B cell (primary cell): Measurements from ENCODE around the gene GATA6. TPM values are rescaled to one million over a fixed set of nuclear protein-coding genes. Genes with fewer than 3 reads are reported as not detected.

Source experiments
- ATAC-seq: fragments of 200-7000 bp; cut with Tn5 transposase; one replicate; pipeline ENCODE4 v1.10.0; 2021; ENCODE audit warnings: low read depth, mild to moderate bottlenecking, moderate number of reproducible peaks, moderate library complexity
- CTCF ChIA-PET: fragments of 350-600 bp; sonication (Branson Sonifier 250); formaldehyde crosslinking; loops from one replicate; lab custom pipeline; 2021; ENCODE audit warnings: antibody characterized with exemption, inconsistent platforms; lab: Charles Lee
- POLR2A ChIA-PET: fragments of 350-600 bp; sonication (Branson Sonifier 250); formaldehyde crosslinking; loops from one replicate; lab custom pipeline; 2021; ENCODE audit warnings: antibody characterized with exemption; lab: Charles Lee
- DNase-seq: peaks from one replicate; pipeline ENCODE4 v3.0.0; 2013
- H2AFZ ChIP-seq: 2 replicates; pipeline ENCODE4 v1.6.1; 2012; ENCODE audit warnings: mild to moderate bottlenecking, low read depth, low read length; ENCODE audit not compliant: insufficient read depth, poor library complexity, severe bottlenecking
- H3K27ac ChIP-seq, 2 donors: 1 replicate in 1 of 2; 2 replicates in 1 of 2; pipeline ENCODE4 v1.5.1; 2012 to 2013; ENCODE audit warnings: low read length in 2 of 2, mild to moderate bottlenecking in 2 of 2, moderate library complexity in 1 of 2
- H3K27me3 ChIP-seq, 4 experiments: fragments of 200-600 bp in 1 of 4; sonication (generic) in 1 of 4; replicated peaks in 1 of 4; 1 replicate in 2 of 4; 2 replicates in 2 of 4; pipeline versions ENCODE4 v1.6.1 to v1.7.0; 2013 to 2016; ENCODE audit warnings: low read length in 3 of 4, mild to moderate bottlenecking in 2 of 4, mixed read lengths in 1 of 4, moderate library complexity in 1 of 4; ENCODE audit not compliant: insufficient read depth in 4 of 4, control insufficient read depth in 3 of 4; ENCODE audit errors: control extremely low read depth in 1 of 4
- H3K36me3 ChIP-seq, 2 experiments: replicated peaks in 1 of 2; 1 replicate in 1 of 2; 2 replicates in 1 of 2; pipeline versions ENCODE4 v1.6.1 to v1.7.1; 2013; ENCODE audit warnings: low read length in 1 of 2; ENCODE audit not compliant: insufficient read depth in 2 of 2, control insufficient read depth in 1 of 2; ENCODE audit errors: control extremely low read depth in 1 of 2, extremely low read depth in 1 of 2
- H3K4me1 ChIP-seq, 2 donors: fragments of 200-600 bp in 1 of 2; sonication (generic) in 1 of 2; 1 replicate in 1 of 2; 2 replicates in 1 of 2; pipeline versions ENCODE4 v1.5.1 to v1.6.1; 2013 to 2017; ENCODE audit warnings: low read length in 2 of 2; ENCODE audit not compliant: control insufficient read depth in 2 of 2, insufficient read depth in 2 of 2
- H3K4me2 ChIP-seq: replicated peaks from 2 replicates; pipeline ENCODE3; 2012; ENCODE audit warnings: mild to moderate bottlenecking, low read depth, low read length; ENCODE audit not compliant: poor library complexity, severe bottlenecking
- H3K4me3 ChIP-seq, 5 experiments: fragments of 200-600 bp in 1 of 5; sonication (generic) in 1 of 5; 1 replicate in 3 of 5; 2 replicates in 2 of 5; pipeline versions ENCODE4 v1.5.1 to v1.7.0; 2011 to 2016; ENCODE audit warnings: low read length in 4 of 5, mild to moderate bottlenecking in 4 of 5, low read depth in 2 of 5, control low read depth in 1 of 5, moderate library complexity in 1 of 5; ENCODE audit not compliant: insufficient read depth in 1 of 5; ENCODE audit errors: control extremely low read depth in 1 of 5, extremely low read depth in 1 of 5
- H3K79me2 ChIP-seq: fragments of 200-600 bp; sonication (generic); one replicate; pipeline ENCODE4 v1.6.0; 2016; ENCODE audit warnings: low read length; ENCODE audit not compliant: control insufficient read depth, insufficient read depth
- H3K9ac ChIP-seq: fragments of 200-600 bp; sonication (generic); 2 replicates; pipeline ENCODE4 v1.6.1; 2017; ENCODE audit warnings: mild to moderate bottlenecking, low read length, moderate library complexity
- H3K9me3 ChIP-seq, 3 donors: one replicate each; pipeline versions ENCODE4 v1.6.1 to v1.7.1; 2013; ENCODE audit warnings: low read length in 2 of 3; ENCODE audit not compliant: control insufficient read depth in 2 of 3, insufficient read depth in 1 of 3; ENCODE audit errors: control extremely low read depth in 1 of 3
- H4K20me1 ChIP-seq: 2 replicates; pipeline ENCODE4 v1.6.0; 2012; ENCODE audit warnings: mild to moderate bottlenecking, low read length; ENCODE audit not compliant: insufficient read depth, control insufficient read depth, poor library complexity, severe bottlenecking
- H3K27ac Mint-ChIP-seq: one replicate; pipeline ENCODE4 v1.8.0; 2021; ENCODE audit warnings: mixed read lengths
- H3K27me3 Mint-ChIP-seq: one replicate; pipeline ENCODE4 v1.8.0; 2021; ENCODE audit warnings: mixed read lengths
- H3K4me1 Mint-ChIP-seq: one replicate; pipeline ENCODE4 v1.8.0; 2021; ENCODE audit warnings: mixed read lengths
- H3K4me3 Mint-ChIP-seq: one replicate; pipeline ENCODE4 v1.8.0; 2021; ENCODE audit warnings: mixed read lengths
- H3K9me3 Mint-ChIP-seq: one replicate; pipeline ENCODE4 v1.8.0; 2022; ENCODE audit warnings: mixed read lengths; ENCODE audit not compliant: insufficient read depth
- EZH2 ChIP-seq: IDR thresholded peaks from 2 replicates; pipeline ENCODE4 v1.6.1; 2012; ENCODE audit warnings: borderline replicate concordance, low read depth, mild to moderate bottlenecking, moderate library complexity, low read length; ENCODE audit not compliant: insufficient read depth, poor library complexity, severe bottlenecking
- WGBS: methylation state at CpG from one replicate; pipeline ENCODE4 v1.1.5; 2013; ENCODE audit warnings: missing lambda C conversion rate; ENCODE audit not compliant: insufficient coverage; 5-methylcytosine and 5-hydroxymethylcytosine counted together
- intact Hi-C: fragments of 100-400 bp; cut with micrococcal nuclease; formaldehyde crosslinking; loops from one replicate; pipeline ENCODE4 v1.10.0; 2022
- polyA plus RNA-seq: library from polyadenylated mRNA; depleted of rRNA; stranded (reverse); fragments of >200 nt; gene quantifications from 2 replicates; pipeline ENCODE4 v1.2.3, GENCODE V29; 2012
- total RNA-seq, 2 donors: library from RNA; stranded (reverse); fragments of 120-200 nt in 1 of 2; gene quantifications; 1 replicate in 1 of 2; 2 replicates in 1 of 2; pipeline versions ENCODE4 v1.2.3 to v1.2.4, GENCODE V29; 2013 to 2022
- TF ChIP-seq, protein P1 (sequence below): fragments of 200-600 bp; IDR thresholded peaks from one replicate; pipeline ENCODE4 v1.8.0; 2022; ENCODE audit warnings: antibody characterized with exemption, mild to moderate bottlenecking

GATA6 gene
- total and polyA plus RNA-seq, 2 donors (not counting 1 experiment from before 2014, with no cell fraction given) = not detected

DNA sequence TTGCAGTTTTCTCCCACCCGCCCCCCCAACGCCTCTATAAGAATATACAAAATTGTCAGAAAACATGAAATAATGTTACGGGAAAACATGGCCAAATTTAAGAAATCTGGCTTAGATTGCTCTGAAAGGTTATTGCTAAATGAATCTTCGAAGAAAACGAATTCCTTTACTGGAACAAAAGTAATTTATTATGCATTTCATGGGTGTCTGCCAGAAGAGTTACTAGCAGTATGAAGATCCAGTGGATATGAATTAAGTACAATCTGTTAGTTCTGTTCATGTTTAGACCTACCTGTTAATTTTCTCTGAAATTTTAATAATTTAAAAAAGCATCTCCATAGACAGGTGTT is 21.9 kb downstream of the GATA6 start:
- Mint-ChIP-seq H3K9me3 (no peaks in the 10 kb centered on the region), H3K4me3 (no peak overlapping the region), H3K27me3 (peaks cover 12% of the 10 kb centered on the region), H3K4me1 (peaks cover 2% of the 10 kb centered on the region), H3K27ac (no peak overlapping the region)
- H3K4me3 ChIP-seq = no peak overlapping the region
- H3K4me2 ChIP-seq = no peak overlapping the region
- H4K20me1 ChIP-seq = no peaks in the 10 kb centered on the region
- no peaks in the 10 kb centered on the region for H3K27me3 ChIP-seq
- no peak overlapping the region for H2AFZ ChIP-seq
- whole genome bisulfite sequencing = no CpG with 5 or more reads among the region's 5 CpGs
- intact Hi-C loops = no loop called here
- CTCF ChIA-PET = no interaction called here
- no peak overlapping the region for H3K27ac ChIP-seq
- ATAC-seq (no peak), DNase-seq (no peak)
- peaks cover 0 to 3% of the 10 kb centered on the region in 2 donors for H3K4me1 ChIP-seq
- no peak for TF ChIP-seq EZH2
- TF ChIP-seq, protein P1, sequence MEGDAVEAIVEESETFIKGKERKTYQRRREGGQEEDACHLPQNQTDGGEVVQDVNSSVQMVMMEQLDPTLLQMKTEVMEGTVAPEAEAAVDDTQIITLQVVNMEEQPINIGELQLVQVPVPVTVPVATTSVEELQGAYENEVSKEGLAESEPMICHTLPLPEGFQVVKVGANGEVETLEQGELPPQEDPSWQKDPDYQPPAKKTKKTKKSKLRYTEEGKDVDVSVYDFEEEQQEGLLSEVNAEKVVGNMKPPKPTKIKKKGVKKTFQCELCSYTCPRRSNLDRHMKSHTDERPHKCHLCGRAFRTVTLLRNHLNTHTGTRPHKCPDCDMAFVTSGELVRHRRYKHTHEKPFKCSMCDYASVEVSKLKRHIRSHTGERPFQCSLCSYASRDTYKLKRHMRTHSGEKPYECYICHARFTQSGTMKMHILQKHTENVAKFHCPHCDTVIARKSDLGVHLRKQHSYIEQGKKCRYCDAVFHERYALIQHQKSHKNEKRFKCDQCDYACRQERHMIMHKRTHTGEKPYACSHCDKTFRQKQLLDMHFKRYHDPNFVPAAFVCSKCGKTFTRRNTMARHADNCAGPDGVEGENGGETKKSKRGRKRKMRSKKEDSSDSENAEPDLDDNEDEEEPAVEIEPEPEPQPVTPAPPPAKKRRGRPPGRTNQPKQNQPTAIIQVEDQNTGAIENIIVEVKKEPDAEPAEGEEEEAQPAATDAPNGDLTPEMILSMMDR = no peak
- no peak overlapping the region for H3K9ac ChIP-seq
- H3K36me3 ChIP-seq = no peaks in the 10 kb centered on the region
- no peaks in the 10 kb centered on the region for H3K79me2 ChIP-seq
- POLR2A ChIA-PET = no interaction called here
- peaks cover 0 to 4% (median 0%) of the 10 kb centered on the region in 3 donors for H3K9me3 ChIP-seq

DNA sequence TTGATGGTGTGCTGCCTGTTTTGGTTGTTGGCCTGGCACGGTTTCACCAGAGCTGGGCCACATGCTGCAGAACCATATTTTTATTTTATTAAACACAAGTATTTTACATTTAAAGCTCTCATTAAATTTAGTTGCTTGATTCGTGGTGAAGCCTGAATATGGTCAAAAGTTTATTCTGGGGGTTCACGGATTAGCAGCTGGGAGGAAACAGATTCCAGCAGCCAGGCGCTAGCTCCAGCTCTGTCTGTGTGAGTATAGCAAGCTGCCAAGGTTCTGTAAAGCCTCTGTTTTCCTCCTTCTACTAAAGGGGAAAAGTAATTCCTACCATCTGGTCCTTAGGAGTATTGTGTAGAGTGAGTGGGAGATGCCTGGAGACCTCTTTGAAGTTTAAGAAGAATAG is 22.5 kb downstream of the GATA6 start:
- WGBS = no CpG with 5 or more reads among the region's 4 CpGs
- no peak overlapping the region for H3K27ac ChIP-seq
- ChIA-PET POLR2A (no interaction called here), CTCF (no interaction called here)
- intact Hi-C loops = no loop called here
- H2AFZ ChIP-seq = no peak overlapping the region
- Mint-ChIP-seq H3K9me3 (no peaks in the 10 kb centered on the region), H3K4me1 (peaks cover 2% of the 10 kb centered on the region), H3K27me3 (peaks cover 12% of the 10 kb centered on the region), H3K27ac (no peak overlapping the region), H3K4me3 (no peak overlapping the region)
- no peak for DNase-seq
- H3K36me3 ChIP-seq = no peaks in the 10 kb centered on the region
- ATAC-seq = no peak
- H3K4me3 ChIP-seq = no peak overlapping the region
- H3K9me3 ChIP-seq = peaks cover 0 to 4% (median 0%) of the 10 kb centered on the region in 3 donors
- H3K79me2 ChIP-seq = no peaks in the 10 kb centered on the region
- H4K20me1 ChIP-seq = no peaks in the 10 kb centered on the region
- no peak for TF ChIP-seq EZH2
- TF ChIP-seq, protein P1 = no peak
- H3K27me3 ChIP-seq = no peaks in the 10 kb centered on the region
- peaks cover 0 to 3% of the 10 kb centered on the region in 2 donors for H3K4me1 ChIP-seq
- no peak overlapping the region for H3K4me2 ChIP-seq
- H3K9ac ChIP-seq = no peak overlapping the region
